OCI-LY1 (cell line): ENCODE results near the gene SLC15A5.

ENCODE experiments used
- EZH2 ChIP-seq: fragments of 200-600 bp; sonication (generic), shearing (Covaris generic); IDR thresholded peaks from 2 replicates; pipeline ENCODE4 v1.8.0; 2017; ENCODE audit warnings: borderline replicate concordance, mixed run types, mild to moderate bottlenecking, antibody characterized with exemption, low read length, moderate library complexity, mixed read lengths
- TF ChIP-seq, protein P1 (sequence below): fragments of 200-600 bp; sonication (generic), shearing (Covaris generic); IDR thresholded peaks from 2 replicates; pipeline ENCODE4 v1.5.1; 2017; ENCODE audit warnings: mild to moderate bottlenecking, antibody characterized with exemption, low read length, moderate library complexity, mixed read lengths

DNA sequence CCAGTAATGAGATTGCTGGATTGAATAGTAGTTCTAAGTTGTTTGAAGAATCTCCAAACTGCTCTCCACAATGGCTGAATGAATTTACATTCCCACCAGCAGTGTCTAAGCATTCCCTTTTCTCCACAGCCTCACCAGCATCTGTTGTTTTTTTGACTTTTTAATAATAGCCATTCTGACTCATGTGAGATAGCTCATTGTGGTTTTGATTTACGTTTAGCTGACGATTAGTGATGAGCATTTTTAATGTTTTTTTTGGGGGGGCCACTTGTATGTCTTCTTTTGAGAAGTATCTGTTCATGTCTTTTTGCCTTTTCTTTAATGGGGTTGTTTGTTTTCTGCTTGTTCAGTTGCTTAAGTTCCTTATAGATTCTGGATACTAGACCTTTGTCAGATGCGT, 8.1 kb upstream of the SLC15A5 start:
- TF ChIP-seq, protein P1, sequence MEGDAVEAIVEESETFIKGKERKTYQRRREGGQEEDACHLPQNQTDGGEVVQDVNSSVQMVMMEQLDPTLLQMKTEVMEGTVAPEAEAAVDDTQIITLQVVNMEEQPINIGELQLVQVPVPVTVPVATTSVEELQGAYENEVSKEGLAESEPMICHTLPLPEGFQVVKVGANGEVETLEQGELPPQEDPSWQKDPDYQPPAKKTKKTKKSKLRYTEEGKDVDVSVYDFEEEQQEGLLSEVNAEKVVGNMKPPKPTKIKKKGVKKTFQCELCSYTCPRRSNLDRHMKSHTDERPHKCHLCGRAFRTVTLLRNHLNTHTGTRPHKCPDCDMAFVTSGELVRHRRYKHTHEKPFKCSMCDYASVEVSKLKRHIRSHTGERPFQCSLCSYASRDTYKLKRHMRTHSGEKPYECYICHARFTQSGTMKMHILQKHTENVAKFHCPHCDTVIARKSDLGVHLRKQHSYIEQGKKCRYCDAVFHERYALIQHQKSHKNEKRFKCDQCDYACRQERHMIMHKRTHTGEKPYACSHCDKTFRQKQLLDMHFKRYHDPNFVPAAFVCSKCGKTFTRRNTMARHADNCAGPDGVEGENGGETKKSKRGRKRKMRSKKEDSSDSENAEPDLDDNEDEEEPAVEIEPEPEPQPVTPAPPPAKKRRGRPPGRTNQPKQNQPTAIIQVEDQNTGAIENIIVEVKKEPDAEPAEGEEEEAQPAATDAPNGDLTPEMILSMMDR = no peak
- no peak for TF ChIP-seq EZH2
